H1 (cell line): ENCODE measurements around the gene KIFBP. TPM values are rescaled to one million over a fixed set of nuclear protein-coding genes. Genes with fewer than 3 reads are reported as not detected.

Experiments
- CTCF ChIA-PET: fragments of 300-600 bp; sonication (Branson Sonifier 250); formaldehyde crosslinking; loops from one replicate; lab custom pipeline; 2021; ENCODE audit not compliant: partially characterized antibody; lab: Charles Lee
- POLR2A ChIA-PET: fragments of 300-600 bp; sonication (Branson Sonifier 250); formaldehyde crosslinking; loops from one replicate; lab custom pipeline; 2021; ENCODE audit warnings: inconsistent platforms; ENCODE audit not compliant: partially characterized antibody; lab: Charles Lee
- DNase-seq, 2 experiments: peaks; one replicate each; pipeline versions ENCODE4 v3.0.0 to v3.0.0-alpha.2; 2010 to 2022; ENCODE audit warnings: low spot score in 2 of 2, low read depth in 1 of 2, mixed read lengths in 1 of 2
- FAIRE-seq: peaks from 2 replicates; lab custom pipeline; 2011; peaks lifted over from hg19 to GRCh38; lab: Jason Lieb, UNC
- H2AFZ ChIP-seq: 2 replicates; pipeline ENCODE4 v1.8.1; 2012; ENCODE audit warnings: low read length, inconsistent platforms
- H2AK5ac ChIP-seq: 2 replicates; pipeline ENCODE4 v1.6.1; 2013; ENCODE audit warnings: low read depth, low read length
- H2BK120ac ChIP-seq: replicated peaks from 2 replicates; pipeline ENCODE3; 2013; ENCODE audit warnings: low read depth, low read length, inconsistent platforms
- H2BK12ac ChIP-seq: 2 replicates; pipeline ENCODE4 v1.6.1; 2013; ENCODE audit warnings: low read depth, low read length
- H2BK15ac ChIP-seq: 2 replicates; pipeline ENCODE4 v1.6.1; 2013; ENCODE audit warnings: low read length
- H2BK20ac ChIP-seq: 2 replicates; pipeline ENCODE4 v1.6.1; 2013; ENCODE audit warnings: low read length
- H2BK5ac ChIP-seq: 2 replicates; pipeline ENCODE4 v1.6.1; 2013; ENCODE audit warnings: low read depth, low read length
- H3K14ac ChIP-seq: 2 replicates; pipeline ENCODE4 v1.6.1; 2013; ENCODE audit warnings: inconsistent platforms; ENCODE audit not compliant: insufficient read length
- H3K18ac ChIP-seq: 2 replicates; pipeline ENCODE4 v1.6.1; 2013; ENCODE audit warnings: low read length; ENCODE audit errors: extremely low read depth
- H3K23ac ChIP-seq: 2 replicates; pipeline ENCODE4 v1.6.1; 2013; ENCODE audit warnings: inconsistent platforms; ENCODE audit not compliant: insufficient read length
- H3K23me2 ChIP-seq: 2 replicates; pipeline ENCODE4 v1.6.1; 2013; ENCODE audit warnings: low read depth, low read length
- H3K27ac ChIP-seq: 2 replicates; pipeline ENCODE4 v1.6.1; 2011; ENCODE audit warnings: low read depth, low read length, inconsistent platforms
- H3K27me3 ChIP-seq, 4 experiments: replicated peaks in 1 of 4; 1 replicate in 1 of 4; 2 replicates in 3 of 4; pipeline versions ENCODE4 v1.6.1 to v1.8.1; 2011 to 2013; ENCODE audit warnings: low read length in 3 of 4, mild to moderate bottlenecking in 3 of 4, inconsistent platforms in 2 of 4, mixed read lengths in 2 of 4, moderate library complexity in 1 of 4; ENCODE audit not compliant: control insufficient read depth in 3 of 4, insufficient read depth in 3 of 4; ENCODE audit errors: extremely low read depth in 1 of 4
- H3K36me3 ChIP-seq, 4 experiments: 2 replicates each; pipeline versions ENCODE4 v1.6.1 to v1.8.1; 2011 to 2013; ENCODE audit warnings: mild to moderate bottlenecking in 4 of 4, low read length in 3 of 4, moderate library complexity in 2 of 4, control low read depth in 1 of 4, inconsistent platforms in 1 of 4; ENCODE audit not compliant: insufficient read depth in 4 of 4, control insufficient read depth in 2 of 4
- H3K4ac ChIP-seq: replicated peaks from 2 replicates; pipeline ENCODE3; 2013; ENCODE audit warnings: low read length, low read depth, mixed read lengths, inconsistent platforms; ENCODE audit not compliant: insufficient read length
- H3K4me1 ChIP-seq, 4 experiments: replicated peaks in 1 of 4; 1 replicate in 1 of 4; 2 replicates in 3 of 4; pipeline versions ENCODE4 v1.6.1 to v1.8.1; 2011 to 2013; ENCODE audit warnings: low read length in 3 of 4, inconsistent platforms in 2 of 4, mixed read lengths in 1 of 4; ENCODE audit not compliant: insufficient read depth in 4 of 4, control insufficient read depth in 3 of 4
- H3K4me2 ChIP-seq, 2 experiments: 2 replicates each; pipeline versions ENCODE4 v1.6.1 to v1.8.1; 2011 to 2013; ENCODE audit warnings: low read depth in 2 of 2, low read length in 2 of 2, control low read depth in 1 of 2, inconsistent platforms in 1 of 2, mild to moderate bottlenecking in 1 of 2; ENCODE audit not compliant: insufficient read depth in 1 of 2
- H3K4me3 ChIP-seq, 4 experiments: fragments of 200-600, 300-600 bp in 1 of 4; sonication (generic), shearing (Covaris generic), sonication (Bioruptor Twin) in 1 of 4; 2 replicates each; pipeline versions ENCODE4 v1.5.1 to v1.8.1; 2011 to 2016; ENCODE audit warnings: low read length in 4 of 4, low read depth in 3 of 4, control low read depth in 2 of 4, inconsistent platforms in 2 of 4, mild to moderate bottlenecking in 2 of 4, mixed read lengths in 1 of 4, moderate library complexity in 1 of 4; ENCODE audit not compliant: insufficient read depth in 2 of 4; ENCODE audit errors: extremely low read depth in 1 of 4
- H3K56ac ChIP-seq: replicated peaks from 2 replicates; pipeline ENCODE3; 2013; ENCODE audit warnings: low read depth, mild to moderate bottlenecking, mixed read lengths, low read length, inconsistent platforms; ENCODE audit not compliant: insufficient read length
- H3K79me1 ChIP-seq: 2 replicates; pipeline ENCODE4 v1.6.1; 2013; ENCODE audit warnings: low read depth, low read length, control low read depth
- H3K79me2 ChIP-seq, 2 experiments: 2 replicates each; pipeline versions ENCODE4 v1.6.1 to v1.8.1; 2012 to 2013; ENCODE audit warnings: low read length in 2 of 2, mild to moderate bottlenecking in 2 of 2, inconsistent platforms in 1 of 2; ENCODE audit not compliant: insufficient read depth in 2 of 2, control insufficient read depth in 1 of 2
- H3K9ac ChIP-seq, 4 experiments: replicated peaks in 1 of 4; 1 replicate in 1 of 4; 2 replicates in 3 of 4; pipeline versions ENCODE4 v1.6.1 to v1.8.1; 2011 to 2013; ENCODE audit warnings: low read depth in 3 of 4, low read length in 3 of 4, control low read depth in 2 of 4, mild to moderate bottlenecking in 2 of 4, moderate library complexity in 2 of 4, inconsistent platforms in 1 of 4; ENCODE audit errors: extremely low read depth in 1 of 4
- H3K9me3 ChIP-seq, 2 experiments: 2 replicates each; pipeline versions ENCODE4 v1.6.1 to v1.8.1; 2012 to 2013; ENCODE audit warnings: mild to moderate bottlenecking in 2 of 2, moderate library complexity in 2 of 2, control low read depth in 1 of 2, inconsistent platforms in 1 of 2, low read depth in 1 of 2, low read length in 1 of 2, mixed read lengths in 1 of 2; ENCODE audit not compliant: insufficient read depth in 2 of 2
- H4K20me1 ChIP-seq, 2 experiments: replicated peaks in 1 of 2; 2 replicates each; pipeline versions ENCODE3 to v1.8.1; 2011 to 2013; ENCODE audit warnings: inconsistent platforms in 2 of 2, low read length in 2 of 2, mild to moderate bottlenecking in 1 of 2; ENCODE audit not compliant: insufficient read depth in 2 of 2, control insufficient read depth in 1 of 2
- H4K5ac ChIP-seq: 2 replicates; pipeline ENCODE4 v1.6.1; 2013; ENCODE audit warnings: low read length, low read depth, mixed read lengths, inconsistent platforms; ENCODE audit not compliant: insufficient read length
- H4K8ac ChIP-seq: 2 replicates; pipeline ENCODE4 v1.8.0; 2013; ENCODE audit warnings: mild to moderate bottlenecking, moderate library complexity, low read length, inconsistent platforms; ENCODE audit not compliant: insufficient read depth; ENCODE audit errors: extremely low read depth
- H4K91ac ChIP-seq: replicated peaks from 2 replicates; pipeline ENCODE3; 2013; ENCODE audit warnings: low read length, mixed read lengths, inconsistent platforms; ENCODE audit not compliant: insufficient read length
- ATF2 ChIP-seq: IDR thresholded peaks from 2 replicates; pipeline ENCODE4 v1.6.1; 2012; ENCODE audit warnings: low read length, inconsistent platforms
- BACH1 ChIP-seq: IDR thresholded peaks from 2 replicates; pipeline ENCODE4 v1.6.1; 2012; ENCODE audit warnings: low read length, improper control_type of control experiment
- CBX5 ChIP-seq: fragments of 300-800, 300-1000 bp; sonication (generic); IDR thresholded peaks from 2 replicates; pipeline ENCODE4 v1.7.1; 2016; ENCODE audit warnings: antibody characterized with exemption, low read length, low read depth
- CHD2 ChIP-seq: IDR thresholded peaks from 2 replicates; pipeline ENCODE4 v1.6.1; 2012; ENCODE audit warnings: low read length, improper control_type of control experiment
- E2F6 ChIP-seq: IDR thresholded peaks from 2 replicates; pipeline ENCODE4 v1.6.1; 2012; ENCODE audit warnings: inconsistent platforms
- NRF1 ChIP-seq: IDR thresholded peaks from 2 replicates; pipeline ENCODE4 v1.6.1; 2011; ENCODE audit warnings: mild to moderate bottlenecking, low read depth, low read length, improper control_type of control experiment
- RXRA ChIP-seq: IDR thresholded peaks from 2 replicates; pipeline ENCODE4 v1.6.1; 2011; ENCODE audit warnings: low read depth, mild to moderate bottlenecking, low read length, moderate library complexity; ENCODE audit not compliant: insufficient read depth
- SAP30 ChIP-seq: fragments of 300-600 bp; sonication (generic); IDR thresholded peaks from 2 replicates; pipeline ENCODE4 v1.7.1; 2012; ENCODE audit warnings: low read length, moderate library complexity, mild to moderate bottlenecking, inconsistent platforms; ENCODE audit not compliant: insufficient read depth, insufficient replicate concordance
- SP4 ChIP-seq: IDR thresholded peaks from 2 replicates; pipeline ENCODE4 v1.6.1; 2012; ENCODE audit warnings: low read length, inconsistent platforms
- SRF ChIP-seq: IDR thresholded peaks from 2 replicates; pipeline ENCODE4 v1.6.1; 2011; ENCODE audit warnings: mild to moderate bottlenecking, low read depth, low read length, moderate library complexity
- TAF1 ChIP-seq: IDR thresholded peaks from 2 replicates; pipeline ENCODE4 v1.6.1; 2011; ENCODE audit warnings: mild to moderate bottlenecking, low read depth, low read length
- WGBS, 2 experiments: shearing (Covaris generic) in 1 of 2; methylation state at CpG; one replicate each; pipeline versions ENCODE4 v1.1.6 to v1.1.7; 2013 to 2015; ENCODE audit warnings: low lambda C conversion rate in 2 of 2, mixed read lengths in 2 of 2, inconsistent platforms in 1 of 2, low coverage in 1 of 2, missing lambda C conversion rate in 1 of 2; ENCODE audit not compliant: insufficient replicate concordance in 2 of 2, insufficient coverage in 1 of 2, insufficient read length in 1 of 2; ENCODE audit errors: extremely low coverage in 1 of 2, missing lambda C conversion rate in 1 of 2; 5-methylcytosine and 5-hydroxymethylcytosine counted together
- polyA plus RNA-seq, 7 experiments: library from polyadenylated mRNA; depleted of rRNA in 3 of 7; stranded (reverse) in 5 of 7; unstranded in 2 of 7; fragments of >200 nt in 5 of 7; fragments of 200-250 nt in 2 of 7; gene quantifications; 1 replicate in 5 of 7; 2 replicates in 1 of 7; 4 replicates in 1 of 7; pipeline versions ENCODE4 v1.2.1 to v1.2.3, GENCODE V29; 2011 to 2013; ENCODE audit warnings: missing spikeins in 2 of 7, mixed read lengths in 2 of 7
- total RNA-seq: library from RNA; stranded (reverse); fragmentation: NEBNext Ultra II Directional; extraction: Animal tissue kit (Norgen Biotek cat#: 25700); gene quantifications from 2 replicates; pipeline ENCODE4 v1.2.1, GENCODE V29; 2021

The KIFBP gene
- total and polyA plus RNA-seq, 2 of the 8 experiments (the other 6 are each of a cell fraction or from before 2014, with no cell fraction given) = 17.3 to 34.6 TPM

GRCh38 chr10:69043931-69044531, 55.4 kb downstream of the KIFBP start:
- Histone ChIP-seq H3K4me3 (no peak overlapping the region), H4K8ac (no peak overlapping the region), H3K18ac (no peak overlapping the region), H4K20me1 (peaks cover 0 to 1% of the 10 kb centered on the region in 2 experiments), H3K79me2 (no peaks in the 10 kb centered on the region), H2AFZ (peak overlapping the region; percentile 97), H2BK15ac (no peak overlapping the region), H3K23ac (no peak overlapping the region), H3K27me3 (no peaks in the 10 kb centered on the region), H2BK12ac (no peak overlapping the region), H3K4me1 (no peaks in the 10 kb centered on the region), H3K4ac (no peak overlapping the region), H3K4me2 (no peak overlapping the region), H4K5ac (no peak overlapping the region), H2BK20ac (no peak overlapping the region), H3K36me3 (no peaks in the 10 kb centered on the region), H2BK5ac (no peak overlapping the region), H3K9me3 (no peaks in the 10 kb centered on the region), H3K23me2 (no peaks in the 10 kb centered on the region; the same call in 1 of the 2 replicates), H2BK120ac (no peak overlapping the region), H4K91ac (no peak overlapping the region), H3K79me1 (no peaks in the 10 kb centered on the region), H2AK5ac (no peak overlapping the region), H3K56ac (no peak overlapping the region), H3K14ac (no peak overlapping the region), H3K9ac (no peak overlapping the region), H3K27ac (no peak overlapping the region)
- CTCF ChIA-PET = interaction anchor here (0.8 to 1.6 kb wide), 3 partner anchors 21 to 49 kb away, joined by 3 to 7 read pairs (median 3); no protein-coding TSS in a partner anchor
- 88% methylated on average over 10 of the region's 10 CpGs; no CpG with 5 or more reads in 1 of the 2 experiments for WGBS, 2 experiments
- no peak for FAIRE-seq
- POLR2A ChIA-PET = interaction anchor here (0.5 to 0.8 kb wide), 2 partner anchors 23 to 74 kb away, joined by 3 read pairs; no protein-coding TSS in a partner anchor
- DNase-seq = no peak
- TF ChIP-seq NRF1 = no peak
- no peak for TF ChIP-seq BACH1
- TF ChIP-seq CBX5 = no peak
- TF ChIP-seq ATF2 = no peak
- TF ChIP-seq RXRA = no peak
- TF ChIP-seq CHD2 = no peak
- TF ChIP-seq SRF = no peak
- no peak for TF ChIP-seq E2F6
- TF ChIP-seq TAF1 = no peak
- TF ChIP-seq SP4 = no peak
- no peak for TF ChIP-seq SAP30
